Effector CD8-positive, alpha-beta T cell (primary cell): ENCODE results near the gene UIMC1.
A peak's percentile ranks its signal among the peaks of the same experiment; 100 is the strongest.
"Not testable (repeated sequence)": the region's sequence is repeated elsewhere in the genome, so short reads cannot be mapped to it uniquely, and the experiment has no call there.

Source experiments
- DNase-seq: peaks from one replicate; lab custom pipeline; 2025; lab: John Stamatoyannopoulos, UW
- total RNA-seq, 4 experiments: gene quantifications; one replicate each; lab custom pipeline; 2026; lab: John Stamatoyannopoulos, UW

The UIMC1 gene
- total RNA-seq = 60.7 to 104 (median 70.4) reads per million in 4 experiments

DNA sequence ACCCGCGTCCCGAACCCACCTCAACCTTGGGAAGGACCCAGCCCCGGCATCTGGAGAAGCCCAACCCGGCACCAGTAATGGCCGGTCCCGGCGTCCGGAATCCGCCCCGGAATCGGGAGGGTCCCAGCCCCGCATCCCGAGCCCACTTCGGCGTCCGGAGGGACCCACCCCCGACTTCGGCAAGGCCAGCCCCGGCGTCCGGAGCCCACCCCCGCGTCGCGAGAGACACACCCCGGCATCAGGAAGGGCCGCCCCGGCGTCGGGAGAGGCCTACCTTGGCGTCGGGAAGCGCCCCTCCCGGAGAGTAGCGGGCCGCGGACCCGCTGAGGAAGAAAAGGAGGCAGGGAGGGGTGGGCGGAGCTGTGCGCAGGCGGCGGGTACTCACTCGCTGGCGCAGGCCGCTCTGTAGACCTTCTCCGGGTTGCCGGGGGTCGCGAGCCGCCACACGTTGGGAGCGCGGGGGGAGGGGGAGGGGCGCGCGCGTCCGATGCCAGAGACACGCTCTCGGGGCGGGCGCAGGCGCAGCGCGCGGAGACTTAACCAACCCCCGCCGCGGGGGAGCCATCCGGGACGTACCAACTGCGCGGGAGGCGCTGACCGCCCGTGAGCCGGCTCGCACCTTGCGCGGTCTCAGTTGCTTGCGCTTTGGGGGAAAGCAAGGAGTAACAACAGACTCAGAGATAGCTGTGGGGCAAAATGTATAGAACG, at the start of gene UIMC1:
Gene UIMC1 (minus strand): TSS at position 515 of the 708 bp plus-strand sequence. CDS start 24,164 bp downstream, outside the sequence.
- DNase-seq = peak; percentile 87

DNA sequence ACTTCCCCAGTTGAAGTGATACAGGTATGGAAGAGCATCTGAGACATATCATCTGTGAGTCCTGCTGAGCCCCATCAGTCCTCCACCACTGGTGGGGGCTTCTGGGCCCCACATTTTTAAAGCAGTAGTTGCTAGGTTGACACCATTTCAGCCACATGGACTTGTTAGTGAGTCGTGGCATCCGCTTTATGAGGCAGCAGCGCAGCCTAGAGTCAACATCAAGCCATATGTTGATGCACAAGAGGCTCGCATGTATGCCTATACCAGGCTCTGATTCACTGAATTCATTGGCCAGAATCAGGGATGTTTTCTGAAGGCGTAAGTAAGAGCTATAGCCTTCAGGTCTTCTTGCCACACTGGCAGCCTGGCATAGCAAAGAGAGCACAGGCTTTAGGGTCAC, 42.7 kb upstream of the UIMC1 start:
- DNase-seq = no peak

DNA sequence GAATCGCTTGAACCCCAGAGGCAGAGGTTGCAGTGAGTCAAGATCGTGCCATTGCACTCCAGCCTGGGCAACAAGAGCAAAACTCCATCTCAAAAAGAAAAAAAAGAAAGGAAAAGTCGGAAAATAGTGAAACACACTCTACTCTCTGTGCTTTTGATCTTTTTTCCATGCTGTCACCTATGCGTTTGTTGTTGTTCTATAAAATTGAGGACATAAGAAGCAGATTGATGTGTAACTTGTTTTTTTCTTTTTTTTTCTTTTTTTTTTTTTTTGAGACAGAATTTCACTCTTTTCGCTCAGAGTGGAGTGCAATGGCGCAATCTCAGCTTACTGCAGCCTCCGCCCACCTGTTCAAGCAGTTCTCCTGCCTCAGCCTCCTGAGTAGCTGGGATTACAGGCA, 42.0 kb upstream of the UIMC1 start:
- not testable (repeated sequence) for DNase-seq

DNA sequence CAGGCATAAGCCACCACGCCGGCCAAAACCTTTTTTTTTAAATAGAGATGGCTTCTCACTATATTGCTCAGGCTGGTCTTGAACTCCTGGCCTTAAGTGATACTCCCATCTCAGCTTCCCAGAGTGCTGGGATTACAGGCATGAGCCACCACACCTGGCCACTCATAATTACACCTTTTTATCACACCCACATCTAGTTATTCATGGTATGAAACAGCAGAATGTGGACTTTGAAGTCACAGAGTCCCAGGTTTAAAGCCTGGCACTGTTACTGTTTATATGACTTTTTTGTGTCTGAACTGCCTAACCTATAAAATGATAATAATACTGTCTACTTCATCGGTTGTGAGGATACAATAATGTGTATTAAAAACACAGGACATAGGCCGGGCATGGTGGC, 39.1 kb upstream of the UIMC1 start:
- no peak for DNase-seq

DNA sequence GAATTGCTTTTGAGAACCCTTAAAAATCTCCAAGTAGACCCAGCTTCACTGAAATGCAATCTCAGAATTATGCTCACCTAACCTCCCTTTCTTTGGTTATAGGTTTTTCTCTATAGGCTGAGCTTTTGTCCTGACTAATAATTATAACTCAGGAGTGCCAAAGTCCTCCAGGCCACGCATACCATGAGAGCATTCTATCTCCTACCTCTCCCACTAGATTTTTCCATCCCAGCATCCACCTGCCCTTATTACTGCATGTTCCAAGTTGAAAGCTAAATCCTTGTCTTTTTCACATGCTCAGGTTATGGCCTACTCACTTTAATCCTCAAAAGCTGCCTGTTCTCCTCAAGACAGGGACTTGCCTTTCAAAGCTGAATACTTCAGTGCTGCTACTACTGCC, 38.1 kb upstream of the UIMC1 start:
- no peak for DNase-seq

DNA sequence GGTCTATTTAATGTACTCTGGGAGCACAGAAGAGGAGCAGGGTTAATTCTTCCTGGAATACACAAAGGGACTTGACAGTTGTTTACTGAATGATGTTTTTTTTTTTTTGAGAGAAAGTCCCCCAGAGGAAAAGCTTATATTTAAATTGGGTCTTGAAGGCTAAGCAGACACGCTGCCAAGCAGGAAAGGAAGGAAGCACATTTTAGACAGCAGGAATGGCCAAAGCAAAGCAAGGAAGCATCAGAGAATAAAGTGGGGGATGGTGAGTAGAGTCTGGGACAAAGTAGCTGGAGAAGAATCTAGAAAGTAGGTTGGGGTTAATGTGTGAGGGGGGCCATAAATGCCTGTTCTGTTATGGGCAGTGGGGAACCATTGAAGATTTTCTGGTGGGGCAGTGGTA, 37.4 kb upstream of the UIMC1 start:
- DNase-seq = no peak

DNA sequence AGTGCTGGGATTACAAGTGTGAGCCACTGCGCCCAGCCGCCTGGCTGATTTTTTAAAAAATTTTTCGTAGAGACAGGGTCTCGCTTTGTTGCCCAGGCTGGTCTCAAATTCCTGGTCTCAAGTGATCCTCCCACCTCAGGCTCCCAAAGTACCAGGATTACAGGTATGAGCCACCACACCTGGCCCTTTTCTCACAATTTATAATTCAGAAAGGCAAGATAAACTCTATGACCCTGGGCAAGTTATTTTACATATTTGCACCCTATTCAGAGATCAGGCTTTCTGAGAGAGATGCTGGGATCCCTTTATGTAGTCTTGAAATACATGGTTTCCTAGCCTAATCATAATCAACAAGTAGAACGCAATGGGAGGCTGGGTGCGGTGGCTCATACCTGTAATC, 36.5 kb upstream of the UIMC1 start:
- no peak for DNase-seq

DNA sequence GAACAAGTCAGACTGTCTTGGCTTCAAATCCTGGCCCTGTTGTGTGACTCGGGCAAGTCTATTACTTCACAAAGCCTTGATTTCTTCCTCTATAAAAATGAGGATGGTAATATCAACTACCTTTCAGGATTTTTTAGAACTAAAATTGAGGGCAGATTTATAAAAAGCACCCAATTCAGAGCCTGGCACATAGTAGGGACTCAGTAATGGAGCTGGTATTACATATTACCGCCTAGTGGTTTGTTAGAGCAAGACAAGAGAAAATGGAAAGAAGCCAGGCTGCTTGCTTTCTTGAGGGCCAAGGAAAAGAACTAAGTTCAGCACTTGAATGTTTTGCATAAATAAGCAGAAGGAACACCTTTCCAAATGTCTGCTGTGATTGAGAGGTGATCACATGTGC, 35.4 kb upstream of the UIMC1 start:
- no peak for DNase-seq

DNA sequence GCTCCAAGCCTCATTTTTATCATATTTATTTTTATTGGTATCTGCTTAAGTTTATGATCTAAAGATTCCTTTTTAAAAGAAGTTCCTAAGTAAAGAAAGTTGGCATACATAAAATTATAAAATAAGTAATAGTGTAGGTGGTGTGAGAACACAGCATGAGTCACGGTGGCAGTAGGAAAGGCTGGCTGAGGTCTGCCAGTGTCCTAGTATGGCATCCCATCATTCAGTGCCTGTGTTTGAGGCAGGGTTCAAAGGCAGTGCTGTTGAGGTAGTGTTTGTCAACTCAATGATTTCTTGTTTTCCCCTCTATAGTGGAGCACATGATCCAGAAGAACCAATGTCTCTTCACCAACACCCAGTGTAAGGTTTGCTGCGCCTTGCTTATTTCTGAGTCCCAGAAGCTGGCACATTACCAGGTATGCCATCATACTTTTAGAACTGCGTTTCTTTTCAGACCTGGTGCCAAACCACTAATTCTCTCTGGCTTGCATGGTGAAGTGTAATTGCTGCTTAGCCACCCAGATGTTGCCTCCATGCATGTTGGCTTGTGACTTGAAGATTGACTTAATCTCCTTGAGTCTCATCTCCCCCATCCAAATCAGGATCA, 34.3 kb upstream of the UIMC1 start:
- DNase-seq = no peak

DNA sequence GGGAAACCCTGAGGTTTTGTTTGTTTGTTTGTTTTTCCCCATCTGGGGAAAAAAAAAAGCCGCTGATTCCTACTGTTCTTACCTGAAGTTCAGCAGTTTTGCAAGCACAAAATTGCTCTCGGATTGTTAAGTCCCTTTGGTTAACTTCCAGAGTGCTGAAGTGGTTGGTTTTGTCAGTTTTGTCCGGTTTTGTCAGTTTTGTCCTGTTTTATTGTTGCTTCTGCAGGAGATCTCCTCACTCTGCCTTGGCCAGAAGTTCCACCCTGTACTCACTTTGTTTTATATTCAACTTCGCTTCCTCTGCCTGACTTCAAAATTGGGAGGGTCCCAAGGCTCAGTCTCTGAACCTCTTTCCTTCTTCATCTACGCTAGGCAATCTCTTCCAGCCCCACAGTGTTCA, 30.3 kb upstream of the UIMC1 start:
- DNase-seq = no peak

DNA sequence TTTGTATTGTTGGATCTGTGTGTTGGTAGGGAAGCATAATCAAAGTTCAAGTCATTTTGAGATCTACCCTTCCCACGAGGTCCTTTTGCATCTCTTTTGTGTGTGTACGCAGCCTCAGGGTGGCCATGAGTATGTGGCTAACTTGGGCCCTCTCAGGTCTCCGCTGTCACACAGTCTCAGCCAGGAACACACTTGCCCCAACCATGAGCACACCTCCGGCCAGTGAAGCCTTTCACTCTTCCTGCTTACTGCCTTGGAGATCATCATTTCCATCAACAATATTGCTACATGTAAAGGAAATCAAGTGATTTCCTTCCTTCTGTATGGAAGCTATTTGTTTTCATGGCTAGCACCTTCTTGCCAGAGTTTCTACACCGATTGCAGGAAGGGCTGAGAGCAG, 29.9 kb upstream of the UIMC1 start:
- DNase-seq = no peak

DNA sequence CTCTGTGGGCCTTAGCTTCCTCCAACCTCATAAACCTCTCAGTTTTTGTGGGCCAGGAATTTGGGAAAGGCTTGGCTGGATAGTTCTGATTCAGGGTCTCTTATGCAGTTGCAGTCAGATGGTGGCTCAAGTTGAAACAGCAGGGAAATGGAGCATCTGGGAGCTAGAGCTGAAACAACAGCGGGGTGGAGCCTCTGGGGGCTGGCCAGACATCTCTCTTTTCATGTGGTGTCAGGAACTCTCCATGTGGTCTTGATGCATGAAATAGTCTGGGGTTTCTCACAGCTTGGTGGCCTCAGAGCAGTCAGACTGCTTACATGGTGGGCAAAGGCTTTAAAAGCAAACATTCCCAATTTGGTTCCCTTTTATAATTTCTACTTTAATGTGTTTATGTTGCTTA, 29.4 kb upstream of the UIMC1 start:
- no peak for DNase-seq

DNA sequence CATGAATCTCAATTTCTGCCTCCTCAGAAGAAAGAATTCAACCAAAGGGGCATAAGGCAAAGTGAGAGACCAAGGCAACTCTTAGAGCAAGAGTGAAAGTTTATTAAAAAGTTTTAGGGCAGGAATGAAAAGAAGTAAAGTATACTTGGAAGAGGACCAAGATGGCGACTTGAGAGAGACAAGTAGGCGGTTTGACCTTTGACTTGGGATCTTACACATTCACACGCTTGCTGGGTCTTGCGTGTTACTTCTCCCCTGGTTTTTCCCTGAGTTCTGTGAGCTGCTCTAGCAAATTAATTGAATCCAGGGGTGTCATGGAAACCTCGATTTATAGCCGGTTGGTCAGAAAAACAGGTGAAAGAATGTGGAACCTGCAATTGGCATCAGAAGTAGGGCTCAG, 22.9 kb upstream of the UIMC1 start:
- no peak for DNase-seq

DNA sequence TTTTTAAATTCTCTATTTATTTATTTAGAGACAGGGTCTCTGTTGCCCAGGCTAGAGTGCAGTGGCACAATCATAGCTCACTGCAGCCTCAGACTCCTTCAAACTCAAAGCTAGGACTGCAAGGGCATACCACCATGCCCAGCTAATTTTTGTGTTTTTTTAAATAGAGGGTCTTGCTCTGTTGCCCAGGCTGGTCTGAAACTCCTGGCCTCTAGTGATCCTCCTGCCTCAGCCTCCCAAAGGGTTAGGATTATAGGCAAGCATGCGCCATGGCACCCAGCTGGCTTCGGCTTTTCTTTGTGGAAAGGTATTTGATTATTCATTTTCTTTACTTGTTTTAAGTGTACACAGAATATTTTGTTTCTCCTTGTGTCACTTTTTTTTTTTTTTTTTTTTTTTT, 21.1 kb upstream of the UIMC1 start:
- no peak for DNase-seq

DNA sequence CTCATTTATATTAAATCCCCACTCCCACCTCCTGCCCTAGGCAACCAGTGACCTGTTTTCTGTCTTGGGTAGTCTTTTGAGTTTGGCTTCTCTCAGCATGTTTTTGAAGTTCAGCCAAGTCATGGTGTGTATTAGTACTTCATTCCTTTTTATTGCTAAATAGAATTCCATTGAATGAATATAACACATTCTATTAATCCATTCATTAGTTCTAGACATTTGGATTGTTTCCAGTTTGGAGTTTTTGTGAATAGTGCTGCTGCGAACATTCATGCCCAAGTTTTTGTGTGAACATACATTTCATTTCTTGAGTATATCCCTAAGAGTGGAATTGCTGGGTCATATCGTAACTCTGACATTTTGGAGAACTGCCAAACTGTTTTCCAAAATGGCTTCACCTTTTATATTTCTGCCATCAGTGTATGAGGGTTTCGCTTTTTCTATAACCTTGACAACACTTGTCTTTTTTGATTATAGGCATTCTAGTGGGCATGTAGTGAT, 18.6 kb upstream of the UIMC1 start:
- DNase-seq = no peak

DNA sequence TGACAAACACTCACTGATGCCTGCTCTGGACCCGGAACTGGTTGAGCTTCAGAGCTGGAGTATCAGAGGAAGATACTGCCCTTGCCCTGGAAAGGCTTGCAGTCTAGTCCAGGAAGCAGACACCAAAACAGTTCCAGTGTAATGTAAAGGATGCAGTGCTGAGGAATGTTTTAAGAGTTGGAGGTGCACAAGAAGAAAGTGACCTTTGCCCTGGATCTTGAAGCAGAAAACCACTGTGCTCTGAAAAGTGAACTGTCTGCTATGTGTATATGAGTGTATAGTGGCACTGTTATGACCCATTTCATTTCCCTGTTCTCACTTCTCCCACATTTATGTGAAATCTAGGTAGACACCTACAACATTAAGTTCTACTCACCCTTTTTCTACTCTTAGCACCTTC, 18.0 kb upstream of the UIMC1 start:
- no peak for DNase-seq

DNA sequence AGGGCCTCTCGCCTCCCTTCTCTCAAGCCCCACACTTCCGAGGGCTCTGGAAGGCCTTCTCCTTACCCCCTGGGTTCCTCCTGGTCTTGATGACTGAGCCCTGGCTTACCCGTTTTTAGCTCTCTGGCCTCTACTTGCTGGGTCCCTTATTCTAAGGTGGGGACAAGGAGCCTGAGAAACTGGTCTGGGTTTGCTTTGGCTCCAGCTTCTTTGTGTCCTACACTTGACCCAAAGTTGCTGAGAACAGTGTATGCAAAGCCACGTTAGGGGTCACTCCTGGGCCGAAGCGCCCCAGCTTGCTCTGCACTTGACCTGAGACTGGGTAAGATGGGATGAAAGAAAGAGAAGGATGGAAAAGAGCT, 16.7 kb upstream of the UIMC1 start:
- no peak for DNase-seq

DNA sequence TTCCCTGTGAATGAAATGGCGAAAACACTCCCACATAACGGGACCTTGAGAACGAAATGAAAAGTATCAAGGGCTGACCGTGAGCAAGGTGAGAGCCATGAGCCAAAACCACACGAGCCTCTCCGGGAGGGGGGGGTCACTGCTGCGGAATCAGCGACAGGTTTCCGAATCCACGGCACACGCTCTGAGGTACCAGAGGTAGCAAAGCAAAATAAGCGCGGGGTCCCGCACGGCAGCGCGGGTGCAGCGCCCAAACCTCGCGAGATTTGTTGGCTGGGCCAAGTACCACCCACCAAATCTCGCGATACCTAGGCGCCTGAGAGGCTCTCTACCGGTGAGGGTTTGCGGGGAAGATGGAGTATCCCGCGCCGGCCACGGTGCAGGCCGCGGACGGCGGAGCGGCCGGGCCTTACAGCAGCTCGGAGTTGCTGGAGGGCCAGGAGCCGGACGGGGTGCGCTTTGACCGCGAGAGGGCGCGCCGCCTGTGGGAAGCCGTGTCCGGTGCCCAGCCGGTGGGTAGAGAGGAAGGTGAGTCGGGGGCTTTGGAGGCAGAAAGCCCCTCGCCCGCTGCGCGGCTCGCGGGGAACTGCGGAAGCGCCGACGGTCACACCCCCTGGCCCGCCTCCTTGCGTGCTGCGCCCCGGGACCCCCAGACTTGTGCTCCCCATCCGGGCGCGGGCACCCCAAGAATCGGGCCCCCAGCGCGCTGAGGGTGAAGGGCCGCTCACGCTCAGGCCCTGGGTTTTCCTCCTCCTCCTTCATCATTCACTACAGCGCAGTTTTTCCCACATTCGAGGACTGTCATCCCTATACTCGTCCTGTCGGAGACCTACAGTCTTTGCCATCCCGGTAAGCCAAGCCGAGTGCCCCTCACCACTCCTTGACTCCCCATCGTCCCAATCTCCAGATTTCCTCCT, 16.1 kb upstream of the UIMC1 start, which contains the start of gene ZNF346:
Gene ZNF346 (plus strand): TSS at position 311 of the 917 bp plus-strand sequence. CDS start 43 bp downstream, at position 354.
- DNase-seq = peak; percentile 88

DNA sequence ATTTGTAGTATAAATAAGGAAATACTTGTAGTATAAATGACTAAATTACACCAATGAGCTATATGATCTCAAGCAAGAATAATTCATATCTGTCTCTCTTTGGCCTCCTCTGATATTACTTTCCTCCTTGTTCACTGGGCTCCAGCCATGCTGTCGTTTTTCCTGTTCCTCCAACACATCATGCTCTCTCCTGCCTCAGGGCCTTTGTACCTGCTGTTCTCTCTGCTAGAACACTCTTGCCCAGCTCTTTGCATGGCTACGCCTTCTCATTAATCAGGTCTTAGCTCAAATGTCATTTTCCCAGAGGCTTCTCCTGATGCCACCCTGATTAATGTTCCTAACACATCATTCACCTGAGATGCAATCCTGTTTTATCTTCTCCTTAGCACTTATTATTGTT, 13.5 kb upstream of the UIMC1 start:
- no peak for DNase-seq

DNA sequence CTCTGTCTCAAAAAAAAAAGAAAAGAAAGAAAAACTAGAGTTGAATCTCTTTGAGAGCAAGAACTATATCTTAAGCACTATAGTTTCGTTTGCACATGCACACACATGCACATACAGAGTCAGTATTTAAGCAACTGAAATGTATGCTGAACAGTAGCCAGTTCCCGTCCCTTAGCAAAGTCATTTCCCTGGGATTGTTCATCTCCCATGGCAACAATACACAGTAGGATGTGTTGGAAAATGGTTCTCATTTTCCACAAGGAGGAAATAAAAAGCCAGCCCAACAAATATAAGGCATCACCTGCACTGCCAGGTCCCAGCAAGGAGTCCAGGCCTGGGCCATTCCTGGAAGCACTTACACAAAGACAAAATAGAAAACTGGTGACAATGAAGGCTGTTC, 11.8 kb upstream of the UIMC1 start:
- no peak for DNase-seq

DNA sequence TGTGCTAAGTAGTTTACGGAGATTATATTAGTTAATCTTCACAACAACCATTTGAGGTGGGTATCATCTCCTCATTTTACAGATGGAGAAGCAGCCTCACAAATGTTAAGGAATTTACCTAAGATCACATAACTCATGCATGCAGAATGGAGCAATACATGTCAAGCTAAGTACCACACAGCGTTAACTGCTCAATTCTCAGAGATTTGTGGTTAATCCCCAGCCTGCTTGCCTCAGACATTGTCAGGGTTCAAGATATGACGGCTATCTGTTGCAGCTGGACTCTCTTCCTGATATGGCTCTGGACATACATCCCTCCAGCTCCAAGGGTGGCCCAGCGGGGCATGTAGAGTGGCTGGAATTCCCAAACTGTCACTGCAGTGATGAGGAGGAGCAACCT, 8.6 kb upstream of the UIMC1 start:
- no peak for DNase-seq

DNA sequence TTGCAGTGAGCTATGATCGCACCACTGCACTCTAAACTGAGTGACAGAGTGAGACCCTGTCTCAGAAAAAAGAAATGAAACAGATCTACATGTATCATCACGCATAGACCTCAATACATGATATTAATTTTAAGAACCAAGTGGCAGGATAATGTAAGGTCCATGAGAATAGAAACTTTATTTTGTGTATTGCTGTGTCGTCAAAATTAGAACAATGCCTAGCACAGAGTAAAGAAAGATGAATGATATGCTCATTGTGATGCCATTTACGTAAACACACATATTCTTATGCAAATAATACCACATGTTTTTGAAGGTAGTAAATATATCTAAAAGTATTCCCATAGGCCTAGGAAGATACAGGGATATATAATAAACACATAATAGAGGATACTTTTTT, 3.6 kb upstream of the UIMC1 start:
- no peak for DNase-seq

DNA sequence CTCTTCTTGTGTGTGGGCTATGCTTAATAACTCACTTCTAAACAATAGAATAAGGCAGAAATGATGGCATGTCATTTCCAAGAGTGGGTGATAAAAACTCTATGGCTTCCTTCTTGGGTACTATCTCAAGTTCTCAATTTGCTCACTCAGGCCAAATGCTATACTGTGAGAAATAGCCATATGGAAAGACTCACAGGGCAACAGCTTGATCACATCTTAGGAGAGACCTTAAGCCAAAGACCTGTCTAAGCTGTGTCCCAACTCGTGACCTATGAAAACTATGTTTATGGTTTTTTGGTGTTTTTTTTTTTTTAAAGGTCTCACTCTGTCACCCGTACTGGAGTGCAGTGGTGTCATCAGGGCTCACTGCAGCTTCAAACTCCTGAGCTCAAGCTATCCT, 2.1 kb upstream of the UIMC1 start:
- no peak for DNase-seq
